Measurements from ENCODE around the gene LZIC.

LZIC gene

DNA sequence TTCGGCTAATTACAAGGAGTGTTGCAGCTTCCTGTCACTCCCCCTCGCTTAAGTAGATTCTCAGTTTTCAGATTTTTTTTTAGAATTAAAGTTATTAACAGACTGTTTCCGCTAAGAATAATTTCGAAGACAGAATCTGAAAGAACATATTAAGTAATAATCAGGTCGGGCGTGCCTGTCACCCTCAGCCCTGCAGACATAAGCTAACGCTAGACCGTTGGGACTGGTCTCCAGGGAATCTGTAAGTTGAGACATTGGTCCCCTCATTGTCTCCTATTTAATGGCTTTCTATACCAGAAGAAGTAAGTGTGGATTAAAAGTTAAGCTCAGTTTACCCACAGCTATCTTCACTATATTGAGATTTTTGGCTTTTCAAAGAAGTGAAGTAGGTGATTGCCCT, 14.5 kb upstream of the LZIC start:
- no peak for ATAC-seq
- TF ChIP-seq CSRNP3 (CRISPR knock-in tag; IDR thresholded peaks at IDR 0.05) (no peak), PPARA (CRISPR knock-in tag; IDR thresholded peaks at IDR 0.05; ENCODE audit: borderline replicate concordance) (no peak), GLIS3 (CRISPR knock-in tag; IDR thresholded peaks at IDR 0.05) (no peak), BACH2 (CRISPR knock-in tag; IDR thresholded peaks at IDR 0.05; ENCODE audit: borderline replicate concordance) (no peak), OSR1 (CRISPR knock-in tag; IDR thresholded peaks at IDR 0.05) (no peak), POU6F1 (CRISPR knock-in tag; IDR thresholded peaks at IDR 0.05; ENCODE audit: borderline replicate concordance, low read depth) (no peak), CREB5 (CRISPR knock-in tag; IDR thresholded peaks at IDR 0.05; ENCODE audit: low read depth) (no peak), TSHZ2 (CRISPR knock-in tag; IDR thresholded peaks at IDR 0.05) (no peak), ZFP30 (CRISPR knock-in tag; IDR thresholded peaks at IDR 0.05) (no peak), PATZ1 (CRISPR knock-in tag; IDR thresholded peaks at IDR 0.05; ENCODE audit: borderline replicate concordance) (no peak), ZNF8 (CRISPR knock-in tag; IDR thresholded peaks at IDR 0.05) (no peak), RARB (CRISPR knock-in tag; IDR thresholded peaks at IDR 0.05) (no peak), SNAI2 (CRISPR knock-in tag; IDR thresholded peaks at IDR 0.05) (no peak), ZNF565 (CRISPR knock-in tag; conservative IDR thresholded peaks at IDR 0.05; ENCODE audit: low read depth) (no peak), ARNTL (CRISPR knock-in tag; IDR thresholded peaks at IDR 0.05; ENCODE audit: borderline replicate concordance, low read depth) (no peak), ZNF70 (CRISPR knock-in tag; IDR thresholded peaks at IDR 0.05) (no peak), ZFP3 (CRISPR knock-in tag; IDR thresholded peaks at IDR 0.05) (no peak), ISL1 (CRISPR knock-in tag; IDR thresholded peaks at IDR 0.05) (no peak)

DNA sequence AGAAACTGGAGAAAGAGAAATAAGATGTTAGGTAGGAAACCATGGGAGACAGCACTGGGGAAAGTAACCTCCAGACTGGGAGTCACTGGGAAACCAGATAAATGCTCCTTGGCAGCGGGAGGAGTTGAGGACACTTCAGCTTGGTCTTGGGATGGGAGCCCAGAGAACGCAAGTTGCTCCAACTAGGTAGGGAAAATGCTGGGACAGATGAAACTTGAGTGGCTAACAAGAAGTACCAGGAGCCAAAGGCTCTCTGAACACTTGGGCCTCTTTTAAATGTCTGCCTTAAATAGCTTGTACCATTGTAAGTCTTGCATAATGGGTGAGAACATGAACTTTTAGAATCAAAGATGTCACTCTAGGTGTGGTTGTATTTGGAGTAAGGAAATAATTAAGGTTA, 3.1 kb upstream of the LZIC start:
- TF ChIP-seq ISL1 (CRISPR knock-in tag; IDR thresholded peaks at IDR 0.05) (no peak), TOX (CRISPR knock-in tag; IDR thresholded peaks at IDR 0.05; ENCODE audit: borderline replicate concordance) (no peak), ZNF8 (CRISPR knock-in tag; IDR thresholded peaks at IDR 0.05) (no peak), ZC3H10 (CRISPR knock-in tag; IDR thresholded peaks at IDR 0.05) (no peak), PATZ1 (CRISPR knock-in tag; IDR thresholded peaks at IDR 0.05; ENCODE audit: borderline replicate concordance) (no peak), SNAI2 (CRISPR knock-in tag; IDR thresholded peaks at IDR 0.05) (no peak), CSDC2 (CRISPR knock-in tag; IDR thresholded peaks at IDR 0.05) (no peak), CREB5 (CRISPR knock-in tag; IDR thresholded peaks at IDR 0.05; ENCODE audit: low read depth) (no peak), ZFP30 (CRISPR knock-in tag; IDR thresholded peaks at IDR 0.05) (no peak), ARNTL (CRISPR knock-in tag; IDR thresholded peaks at IDR 0.05; ENCODE audit: borderline replicate concordance, low read depth) (no peak), GLIS3 (CRISPR knock-in tag; IDR thresholded peaks at IDR 0.05) (no peak), BACH2 (CRISPR knock-in tag; IDR thresholded peaks at IDR 0.05; ENCODE audit: borderline replicate concordance) (no peak), POU6F1 (CRISPR knock-in tag; IDR thresholded peaks at IDR 0.05; ENCODE audit: borderline replicate concordance, low read depth) (no peak), ESRRG (CRISPR knock-in tag; IDR thresholded peaks at IDR 0.05) (no peak), TCF4 (CRISPR knock-in tag; IDR thresholded peaks at IDR 0.05; ENCODE audit: borderline replicate concordance) (no peak), PPARA (CRISPR knock-in tag; IDR thresholded peaks at IDR 0.05; ENCODE audit: borderline replicate concordance) (no peak)

More for the DNA sequence above, 3.1 kb upstream of the LZIC start:
- ATAC-seq: no peak
